H1 (cell line): ENCODE measurements around the gene DNAJC16. TPM values are rescaled to one million over a fixed set of nuclear protein-coding genes. Genes with fewer than 3 reads are reported as not detected.

Source experiments
- CTCF ChIA-PET: fragments of 300-600 bp; sonication (Branson Sonifier 250); formaldehyde crosslinking; loops from one replicate; lab custom pipeline; 2021; ENCODE audit not compliant: partially characterized antibody; lab: Charles Lee
- POLR2A ChIA-PET: fragments of 300-600 bp; sonication (Branson Sonifier 250); formaldehyde crosslinking; loops from one replicate; lab custom pipeline; 2021; ENCODE audit warnings: inconsistent platforms; ENCODE audit not compliant: partially characterized antibody; lab: Charles Lee
- DNase-seq, 2 experiments: peaks; one replicate each; pipeline versions ENCODE4 v3.0.0 to v3.0.0-alpha.2; 2010 to 2022; ENCODE audit warnings: low spot score in 2 of 2, low read depth in 1 of 2, mixed read lengths in 1 of 2
- FAIRE-seq: peaks from 2 replicates; lab custom pipeline; 2011; peaks lifted over from hg19 to GRCh38; lab: Jason Lieb, UNC
- H2AFZ ChIP-seq: 2 replicates; pipeline ENCODE4 v1.8.1; 2012; ENCODE audit warnings: low read length, inconsistent platforms
- H2AK5ac ChIP-seq: 2 replicates; pipeline ENCODE4 v1.6.1; 2013; ENCODE audit warnings: low read depth, low read length
- H2BK120ac ChIP-seq: replicated peaks from 2 replicates; pipeline ENCODE3; 2013; ENCODE audit warnings: low read depth, low read length, inconsistent platforms
- H2BK12ac ChIP-seq: 2 replicates; pipeline ENCODE4 v1.6.1; 2013; ENCODE audit warnings: low read depth, low read length
- H2BK15ac ChIP-seq: 2 replicates; pipeline ENCODE4 v1.6.1; 2013; ENCODE audit warnings: low read length
- H2BK20ac ChIP-seq: 2 replicates; pipeline ENCODE4 v1.6.1; 2013; ENCODE audit warnings: low read length
- H2BK5ac ChIP-seq: 2 replicates; pipeline ENCODE4 v1.6.1; 2013; ENCODE audit warnings: low read depth, low read length
- H3K14ac ChIP-seq: 2 replicates; pipeline ENCODE4 v1.6.1; 2013; ENCODE audit warnings: inconsistent platforms; ENCODE audit not compliant: insufficient read length
- H3K18ac ChIP-seq: 2 replicates; pipeline ENCODE4 v1.6.1; 2013; ENCODE audit warnings: low read length; ENCODE audit errors: extremely low read depth
- H3K23ac ChIP-seq: 2 replicates; pipeline ENCODE4 v1.6.1; 2013; ENCODE audit warnings: inconsistent platforms; ENCODE audit not compliant: insufficient read length
- H3K23me2 ChIP-seq: 2 replicates; pipeline ENCODE4 v1.6.1; 2013; ENCODE audit warnings: low read depth, low read length
- H3K27ac ChIP-seq: 2 replicates; pipeline ENCODE4 v1.6.1; 2011; ENCODE audit warnings: low read depth, low read length, inconsistent platforms
- H3K27me3 ChIP-seq, 4 experiments: replicated peaks in 1 of 4; 1 replicate in 1 of 4; 2 replicates in 3 of 4; pipeline versions ENCODE4 v1.6.1 to v1.8.1; 2011 to 2013; ENCODE audit warnings: low read length in 3 of 4, mild to moderate bottlenecking in 3 of 4, inconsistent platforms in 2 of 4, mixed read lengths in 2 of 4, moderate library complexity in 1 of 4; ENCODE audit not compliant: control insufficient read depth in 3 of 4, insufficient read depth in 3 of 4; ENCODE audit errors: extremely low read depth in 1 of 4
- H3K36me3 ChIP-seq, 4 experiments: 2 replicates each; pipeline versions ENCODE4 v1.6.1 to v1.8.1; 2011 to 2013; ENCODE audit warnings: mild to moderate bottlenecking in 4 of 4, low read length in 3 of 4, moderate library complexity in 2 of 4, control low read depth in 1 of 4, inconsistent platforms in 1 of 4; ENCODE audit not compliant: insufficient read depth in 4 of 4, control insufficient read depth in 2 of 4
- H3K4ac ChIP-seq: replicated peaks from 2 replicates; pipeline ENCODE3; 2013; ENCODE audit warnings: low read length, low read depth, mixed read lengths, inconsistent platforms; ENCODE audit not compliant: insufficient read length
- H3K4me1 ChIP-seq, 4 experiments: replicated peaks in 1 of 4; 1 replicate in 1 of 4; 2 replicates in 3 of 4; pipeline versions ENCODE4 v1.6.1 to v1.8.1; 2011 to 2013; ENCODE audit warnings: low read length in 3 of 4, inconsistent platforms in 2 of 4, mixed read lengths in 1 of 4; ENCODE audit not compliant: insufficient read depth in 4 of 4, control insufficient read depth in 3 of 4
- H3K4me2 ChIP-seq, 2 experiments: 2 replicates each; pipeline versions ENCODE4 v1.6.1 to v1.8.1; 2011 to 2013; ENCODE audit warnings: low read depth in 2 of 2, low read length in 2 of 2, control low read depth in 1 of 2, inconsistent platforms in 1 of 2, mild to moderate bottlenecking in 1 of 2; ENCODE audit not compliant: insufficient read depth in 1 of 2
- H3K4me3 ChIP-seq, 4 experiments: fragments of 200-600, 300-600 bp in 1 of 4; sonication (generic), shearing (Covaris generic), sonication (Bioruptor Twin) in 1 of 4; 2 replicates each; pipeline versions ENCODE4 v1.5.1 to v1.8.1; 2011 to 2016; ENCODE audit warnings: low read length in 4 of 4, low read depth in 3 of 4, control low read depth in 2 of 4, inconsistent platforms in 2 of 4, mild to moderate bottlenecking in 2 of 4, mixed read lengths in 1 of 4, moderate library complexity in 1 of 4; ENCODE audit not compliant: insufficient read depth in 2 of 4; ENCODE audit errors: extremely low read depth in 1 of 4
- H3K56ac ChIP-seq: replicated peaks from 2 replicates; pipeline ENCODE3; 2013; ENCODE audit warnings: low read depth, mild to moderate bottlenecking, mixed read lengths, low read length, inconsistent platforms; ENCODE audit not compliant: insufficient read length
- H3K79me1 ChIP-seq: 2 replicates; pipeline ENCODE4 v1.6.1; 2013; ENCODE audit warnings: low read depth, low read length, control low read depth
- H3K79me2 ChIP-seq, 2 experiments: 2 replicates each; pipeline versions ENCODE4 v1.6.1 to v1.8.1; 2012 to 2013; ENCODE audit warnings: low read length in 2 of 2, mild to moderate bottlenecking in 2 of 2, inconsistent platforms in 1 of 2; ENCODE audit not compliant: insufficient read depth in 2 of 2, control insufficient read depth in 1 of 2
- H3K9ac ChIP-seq, 4 experiments: replicated peaks in 1 of 4; 1 replicate in 1 of 4; 2 replicates in 3 of 4; pipeline versions ENCODE4 v1.6.1 to v1.8.1; 2011 to 2013; ENCODE audit warnings: low read depth in 3 of 4, low read length in 3 of 4, control low read depth in 2 of 4, mild to moderate bottlenecking in 2 of 4, moderate library complexity in 2 of 4, inconsistent platforms in 1 of 4; ENCODE audit errors: extremely low read depth in 1 of 4
- H3K9me3 ChIP-seq, 2 experiments: 2 replicates each; pipeline versions ENCODE4 v1.6.1 to v1.8.1; 2012 to 2013; ENCODE audit warnings: mild to moderate bottlenecking in 2 of 2, moderate library complexity in 2 of 2, control low read depth in 1 of 2, inconsistent platforms in 1 of 2, low read depth in 1 of 2, low read length in 1 of 2, mixed read lengths in 1 of 2; ENCODE audit not compliant: insufficient read depth in 2 of 2
- H4K20me1 ChIP-seq, 2 experiments: replicated peaks in 1 of 2; 2 replicates each; pipeline versions ENCODE3 to v1.8.1; 2011 to 2013; ENCODE audit warnings: inconsistent platforms in 2 of 2, low read length in 2 of 2, mild to moderate bottlenecking in 1 of 2; ENCODE audit not compliant: insufficient read depth in 2 of 2, control insufficient read depth in 1 of 2
- H4K5ac ChIP-seq: 2 replicates; pipeline ENCODE4 v1.6.1; 2013; ENCODE audit warnings: low read length, low read depth, mixed read lengths, inconsistent platforms; ENCODE audit not compliant: insufficient read length
- H4K8ac ChIP-seq: 2 replicates; pipeline ENCODE4 v1.8.0; 2013; ENCODE audit warnings: mild to moderate bottlenecking, moderate library complexity, low read length, inconsistent platforms; ENCODE audit not compliant: insufficient read depth; ENCODE audit errors: extremely low read depth
- H4K91ac ChIP-seq: replicated peaks from 2 replicates; pipeline ENCODE3; 2013; ENCODE audit warnings: low read length, mixed read lengths, inconsistent platforms; ENCODE audit not compliant: insufficient read length
- ATF3 ChIP-seq: IDR thresholded peaks from 2 replicates; pipeline ENCODE4 v1.6.1; 2011; ENCODE audit warnings: low read depth, mild to moderate bottlenecking, low read length; ENCODE audit not compliant: insufficient read depth
- CHD2 ChIP-seq: IDR thresholded peaks from 2 replicates; pipeline ENCODE4 v1.6.1; 2012; ENCODE audit warnings: low read length, improper control_type of control experiment
- GABPA ChIP-seq: IDR thresholded peaks from 2 replicates; pipeline ENCODE4 v1.6.1; 2011; ENCODE audit warnings: mild to moderate bottlenecking, low read length, moderate library complexity, borderline replicate concordance; ENCODE audit not compliant: insufficient read depth
- HDAC6 ChIP-seq: IDR thresholded peaks from one replicate; pipeline ENCODE4 v1.7.1; 2012; ENCODE audit warnings: low read depth, mild to moderate bottlenecking, inconsistent platforms, low read length, moderate library complexity
- KDM4A ChIP-seq: IDR thresholded peaks from one replicate; pipeline ENCODE4 v1.7.1; 2012; ENCODE audit warnings: low read depth, mild to moderate bottlenecking, moderate library complexity, low read length, inconsistent platforms; ENCODE audit not compliant: severe bottlenecking
- MAX ChIP-seq: IDR thresholded peaks from 2 replicates; pipeline ENCODE4 v1.6.1; 2012; ENCODE audit warnings: inconsistent platforms
- NRF1 ChIP-seq: IDR thresholded peaks from 2 replicates; pipeline ENCODE4 v1.6.1; 2011; ENCODE audit warnings: mild to moderate bottlenecking, low read depth, low read length, improper control_type of control experiment
- RFX5 ChIP-seq: IDR thresholded peaks from 2 replicates; pipeline ENCODE4 v1.6.1; 2011; ENCODE audit warnings: low read depth, low read length, improper control_type of control experiment, borderline replicate concordance
- RNF2 ChIP-seq: fragments of 200-900, 300-1000 bp; sonication (generic); IDR thresholded peaks from 2 replicates; pipeline ENCODE4 v1.7.1; 2016; ENCODE audit warnings: borderline replicate concordance, low read depth, mild to moderate bottlenecking, antibody characterized with exemption, low read length; ENCODE audit not compliant: poor library complexity, severe bottlenecking; ENCODE audit errors: missing control alignments
- RXRA ChIP-seq: IDR thresholded peaks from 2 replicates; pipeline ENCODE4 v1.6.1; 2011; ENCODE audit warnings: low read depth, mild to moderate bottlenecking, low read length, moderate library complexity; ENCODE audit not compliant: insufficient read depth
- WGBS, 2 experiments: shearing (Covaris generic) in 1 of 2; methylation state at CpG; one replicate each; pipeline versions ENCODE4 v1.1.6 to v1.1.7; 2013 to 2015; ENCODE audit warnings: low lambda C conversion rate in 2 of 2, mixed read lengths in 2 of 2, inconsistent platforms in 1 of 2, low coverage in 1 of 2, missing lambda C conversion rate in 1 of 2; ENCODE audit not compliant: insufficient replicate concordance in 2 of 2, insufficient coverage in 1 of 2, insufficient read length in 1 of 2; ENCODE audit errors: extremely low coverage in 1 of 2, missing lambda C conversion rate in 1 of 2; 5-methylcytosine and 5-hydroxymethylcytosine counted together
- polyA plus RNA-seq, 7 experiments: library from polyadenylated mRNA; depleted of rRNA in 3 of 7; stranded (reverse) in 5 of 7; unstranded in 2 of 7; fragments of >200 nt in 5 of 7; fragments of 200-250 nt in 2 of 7; gene quantifications; 1 replicate in 5 of 7; 2 replicates in 1 of 7; 4 replicates in 1 of 7; pipeline versions ENCODE4 v1.2.1 to v1.2.3, GENCODE V29; 2011 to 2013; ENCODE audit warnings: missing spikeins in 2 of 7, mixed read lengths in 2 of 7
- total RNA-seq: library from RNA; stranded (reverse); fragmentation: NEBNext Ultra II Directional; extraction: Animal tissue kit (Norgen Biotek cat#: 25700); gene quantifications from 2 replicates; pipeline ENCODE4 v1.2.1, GENCODE V29; 2021

The DNAJC16 gene
- total and polyA plus RNA-seq, 2 of the 8 experiments (the other 6 are each of a cell fraction or from before 2014, with no cell fraction given): 7.9 to 23.3 TPM

- no peak overlapping the region for H2BK20ac ChIP-seq
- no peak for TF ChIP-seq NRF1
- TF ChIP-seq MAX: no peak
- TF ChIP-seq HDAC6: no peak
- TF ChIP-seq RNF2: no peak
- TF ChIP-seq CHD2: no peak
- TF ChIP-seq RXRA: no peak
- no peak for TF ChIP-seq GABPA
- TF ChIP-seq RFX5: no peak
- no peak for TF ChIP-seq KDM4A
- no peak for TF ChIP-seq ATF3
These were observed 17.2 kb downstream of the DNAJC16 start for GRCh38 chr1:15543589-15544568.

More at GRCh38 chr1:15543589-15544568, 17.2 kb downstream of the DNAJC16 start:
- Histone ChIP-seq H2AFZ (no peak overlapping the region), H2BK120ac (no peak overlapping the region), H3K18ac (no peak overlapping the region), H4K91ac (no peak overlapping the region), H3K4me1 (no peaks in the 10 kb centered on the region), H4K5ac (no peak overlapping the region), H3K4ac (no peak overlapping the region), H3K9me3 (no peaks in the 10 kb centered on the region), H4K8ac (no peak overlapping the region), H3K36me3 (peaks cover 8 to 59% (median 27%) of the 10 kb centered on the region in 4 experiments; a peak in 7 of 8 replicates), H2AK5ac (no peak overlapping the region), H2BK5ac (no peak overlapping the region), H3K79me1 (no peaks in the 10 kb centered on the region), H3K23me2 (no peaks in the 10 kb centered on the region), H3K4me3 (no peak overlapping the region), H3K9ac (no peak overlapping the region), H3K14ac (no peak overlapping the region), H3K27ac (no peak overlapping the region), H3K79me2 (no peaks in the 10 kb centered on the region), H3K56ac (no peak overlapping the region), H4K20me1 (peaks cover 0 to 2% of the 10 kb centered on the region in 2 experiments), H3K27me3 (no peaks in the 10 kb centered on the region), H2BK15ac (no peak overlapping the region), H3K23ac (no peak overlapping the region), H2BK12ac (no peak overlapping the region), H3K4me2 (no peak overlapping the region)
- DNase-seq: no peak
- WGBS, 2 experiments: 93% methylated on average over 12 of the region's 12 CpGs; no CpG with 5 or more reads in 1 of the 2 experiments
- no peak for FAIRE-seq
- ChIA-PET CTCF (no interaction called here), POLR2A (no interaction called here)
